ENCODE measurements around the gene PIM1.
A peak's percentile ranks its signal among the peaks of the same experiment; 100 is the strongest.

PIM1 gene

DNA sequence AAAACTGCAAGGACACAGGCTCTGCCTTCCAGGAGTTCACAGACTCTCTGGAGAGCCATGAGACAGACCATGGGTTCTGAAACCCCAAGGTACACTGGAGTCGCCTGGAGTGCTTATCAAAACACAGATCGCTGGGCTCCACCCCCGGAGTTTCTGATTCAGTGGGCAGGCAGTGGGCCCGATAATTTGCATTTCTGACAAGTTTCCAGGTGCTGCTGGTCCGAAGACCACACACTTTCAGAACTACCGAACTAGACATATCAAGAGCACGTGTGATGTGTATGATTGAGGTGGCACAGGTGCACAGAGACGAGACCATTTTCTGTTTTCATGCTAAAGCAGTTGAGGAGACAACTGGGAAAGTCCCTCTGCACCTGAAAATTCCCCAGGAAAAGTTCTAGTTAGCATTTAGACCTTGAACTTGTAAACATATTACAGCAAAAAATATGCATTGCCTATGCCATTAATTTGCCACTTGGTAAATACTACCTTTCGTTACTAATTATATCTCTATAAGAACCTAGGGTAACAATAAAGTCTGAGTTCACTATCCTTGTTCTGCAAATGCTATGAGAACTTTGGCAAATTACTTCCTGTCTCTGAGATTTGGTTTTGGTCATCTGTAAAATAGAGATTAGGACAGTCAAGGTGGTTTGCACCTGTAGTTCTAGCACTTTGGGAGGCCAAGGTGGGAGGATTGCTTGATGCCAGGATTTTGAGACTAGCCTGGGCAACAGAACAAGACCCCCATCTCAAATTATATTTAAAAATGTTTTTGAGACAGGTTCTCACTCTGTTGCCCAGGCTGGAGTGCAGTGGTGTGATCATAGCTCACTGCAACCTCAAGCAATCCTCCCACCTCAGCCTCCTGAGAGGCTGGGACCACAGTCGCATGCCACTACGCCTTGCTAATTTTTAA lies 14.3 kb upstream of the PIM1 start:
- TF ChIP-seq, protein P1, sequence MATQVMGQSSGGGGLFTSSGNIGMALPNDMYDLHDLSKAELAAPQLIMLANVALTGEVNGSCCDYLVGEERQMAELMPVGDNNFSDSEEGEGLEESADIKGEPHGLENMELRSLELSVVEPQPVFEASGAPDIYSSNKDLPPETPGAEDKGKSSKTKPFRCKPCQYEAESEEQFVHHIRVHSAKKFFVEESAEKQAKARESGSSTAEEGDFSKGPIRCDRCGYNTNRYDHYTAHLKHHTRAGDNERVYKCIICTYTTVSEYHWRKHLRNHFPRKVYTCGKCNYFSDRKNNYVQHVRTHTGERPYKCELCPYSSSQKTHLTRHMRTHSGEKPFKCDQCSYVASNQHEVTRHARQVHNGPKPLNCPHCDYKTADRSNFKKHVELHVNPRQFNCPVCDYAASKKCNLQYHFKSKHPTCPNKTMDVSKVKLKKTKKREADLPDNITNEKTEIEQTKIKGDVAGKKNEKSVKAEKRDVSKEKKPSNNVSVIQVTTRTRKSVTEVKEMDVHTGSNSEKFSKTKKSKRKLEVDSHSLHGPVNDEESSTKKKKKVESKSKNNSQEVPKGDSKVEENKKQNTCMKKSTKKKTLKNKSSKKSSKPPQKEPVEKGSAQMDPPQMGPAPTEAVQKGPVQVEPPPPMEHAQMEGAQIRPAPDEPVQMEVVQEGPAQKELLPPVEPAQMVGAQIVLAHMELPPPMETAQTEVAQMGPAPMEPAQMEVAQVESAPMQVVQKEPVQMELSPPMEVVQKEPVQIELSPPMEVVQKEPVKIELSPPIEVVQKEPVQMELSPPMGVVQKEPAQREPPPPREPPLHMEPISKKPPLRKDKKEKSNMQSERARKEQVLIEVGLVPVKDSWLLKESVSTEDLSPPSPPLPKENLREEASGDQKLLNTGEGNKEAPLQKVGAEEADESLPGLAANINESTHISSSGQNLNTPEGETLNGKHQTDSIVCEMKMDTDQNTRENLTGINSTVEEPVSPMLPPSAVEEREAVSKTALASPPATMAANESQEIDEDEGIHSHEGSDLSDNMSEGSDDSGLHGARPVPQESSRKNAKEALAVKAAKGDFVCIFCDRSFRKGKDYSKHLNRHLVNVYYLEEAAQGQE (IDR thresholded peaks at IDR 0.05; ENCODE audit: insufficient replicate concordance, low read depth): no peak
- TF ChIP-seq POLR2AphosphoS5 (IDR thresholded peaks at IDR 0.05; ENCODE audit: low read depth) (no peak), GABPA (IDR thresholded peaks at IDR 0.05; ENCODE audit: low read depth) (no peak), CTCF (IDR thresholded peaks at IDR 0.05; ENCODE audit: insufficient read depth, low read length) (no peak), SPI1 (IDR thresholded peaks at IDR 0.05; ENCODE audit: borderline replicate concordance, low read depth) (no peak)
- no peaks in the 10 kb centered on the region for H3K27me3 ChIP-seq (ENCODE audit: insufficient read depth, poor library complexity, severe bottlenecking)
- H3K4me3 ChIP-seq (replicated peaks; ENCODE audit: insufficient read depth, low read length): no peak overlapping the region
- no peak overlapping the region for H3K27ac ChIP-seq (replicated peaks)
- no peak for DNase-seq (ENCODE audit: low read depth in 1 of 2, low spot score in 1 of 2)

- Histone ChIP-seq H3K4me3 (replicated peaks; ENCODE audit: insufficient read depth, low read length) (no peak overlapping the region), H3K27ac (replicated peaks) (no peak overlapping the region), H3K27me3 (ENCODE audit: insufficient read depth, poor library complexity, severe bottlenecking) (no peaks in the 10 kb centered on the region)
- TF ChIP-seq CTCF (IDR thresholded peaks at IDR 0.05; ENCODE audit: insufficient read depth, low read length) (no peak), POLR2AphosphoS5 (IDR thresholded peaks at IDR 0.05; ENCODE audit: low read depth) (no peak), GABPA (IDR thresholded peaks at IDR 0.05; ENCODE audit: low read depth) (no peak), SPI1 (IDR thresholded peaks at IDR 0.05; ENCODE audit: borderline replicate concordance, low read depth) (no peak)
- TF ChIP-seq, protein P1 (IDR thresholded peaks at IDR 0.05; ENCODE audit: insufficient replicate concordance, low read depth): no peak
- no peak for DNase-seq (ENCODE audit: low read depth in 1 of 2, low spot score in 1 of 2)
These were observed 11.4 kb upstream of the PIM1 start for GRCh38 chr6:37158508-37158907.

- TF ChIP-seq, protein P1 (IDR thresholded peaks at IDR 0.05; ENCODE audit: insufficient replicate concordance, low read depth): no peak
- no peak for TF ChIP-seq POLR2AphosphoS5 (IDR thresholded peaks at IDR 0.05; ENCODE audit: low read depth)
- TF ChIP-seq GABPA (IDR thresholded peaks at IDR 0.05; ENCODE audit: low read depth): no peak
- TF ChIP-seq CTCF (IDR thresholded peaks at IDR 0.05; ENCODE audit: insufficient read depth, low read length): no peak
- TF ChIP-seq SPI1 (IDR thresholded peaks at IDR 0.05; ENCODE audit: borderline replicate concordance, low read depth): no peak; the same call in 1 of the 2 replicates
- peak in 1 of 2 experiments; percentile 57 for DNase-seq (ENCODE audit: low read depth in 1 of 2, low spot score in 1 of 2)
- Histone ChIP-seq H3K4me3 (replicated peaks; ENCODE audit: insufficient read depth, low read length) (no peak overlapping the region), H3K27me3 (ENCODE audit: insufficient read depth, poor library complexity, severe bottlenecking) (no peaks in the 10 kb centered on the region), H3K27ac (replicated peaks) (peak overlapping the region; percentile 49)
These were observed 8.8 kb upstream of the PIM1 start for GRCh38 chr6:37160922-37161778.

Measured in HL-60 (cell line).